NOMO-1 (cell line): ENCODE measurements around the gene ATP2C2.

Experiments used
- DNase-seq, 2 experiments: peaks; one replicate each; lab custom pipeline; 2025; ENCODE audit not compliant: unreplicated experiment in 2 of 2; lab: John Stamatoyannopoulos, UW

The ATP2C2 gene

DNA sequence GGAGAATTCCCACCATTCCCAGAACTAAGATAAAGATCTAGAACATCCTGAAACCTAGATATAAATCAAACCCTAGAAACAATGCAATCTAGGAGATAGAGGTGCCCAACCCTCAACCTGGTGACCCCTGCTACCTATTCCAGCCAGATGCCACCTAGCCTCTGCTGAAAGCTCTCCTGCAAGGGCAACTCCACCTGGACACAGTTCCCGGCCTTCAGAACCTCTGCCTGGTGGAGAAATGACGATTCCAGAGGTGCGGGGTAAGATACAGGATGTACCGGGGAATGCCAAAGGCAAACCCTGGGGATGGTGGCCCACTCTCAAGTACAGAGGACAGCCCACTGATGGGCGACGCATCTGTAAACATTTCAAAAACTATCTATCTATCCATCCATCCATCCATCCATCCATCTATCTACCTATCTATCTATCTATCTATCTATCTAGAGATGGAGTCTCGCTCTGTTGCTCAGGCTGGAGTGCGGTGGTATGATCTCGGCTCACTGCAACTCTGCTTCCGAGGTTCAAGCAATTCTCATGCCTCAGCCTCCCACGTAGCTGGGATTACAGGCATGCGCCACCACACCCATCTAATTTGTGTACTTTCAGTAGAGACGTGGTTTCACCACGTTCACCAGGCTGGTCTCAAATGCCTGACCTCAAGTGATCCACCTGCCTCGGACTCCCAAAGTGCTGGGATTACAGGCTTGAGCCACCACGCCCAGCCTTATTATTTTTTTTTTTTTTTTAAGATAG is 117.1 kb downstream of the ATP2C2 start:
- DNase-seq = no peak

DNA sequence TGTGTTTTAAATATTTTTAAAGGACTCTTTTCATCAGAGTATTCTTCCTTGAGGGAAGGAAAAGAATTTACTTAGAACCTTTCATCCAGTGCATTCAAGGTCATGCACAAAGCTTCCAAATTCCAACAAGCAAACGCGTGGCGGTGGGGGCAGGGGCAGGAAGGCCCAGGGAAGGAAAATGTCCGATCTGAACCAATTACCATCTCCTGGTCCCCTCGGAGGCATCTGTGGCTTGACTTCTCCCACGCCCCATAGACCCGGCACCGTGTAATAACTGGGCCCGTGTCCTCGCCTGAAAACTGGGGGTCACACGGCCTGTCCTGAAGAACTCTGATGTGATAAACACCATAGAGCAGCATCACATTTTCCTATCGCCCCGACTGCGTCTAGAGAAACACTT is 117.8 kb downstream of the ATP2C2 start:
- DNase-seq = no peak

DNA sequence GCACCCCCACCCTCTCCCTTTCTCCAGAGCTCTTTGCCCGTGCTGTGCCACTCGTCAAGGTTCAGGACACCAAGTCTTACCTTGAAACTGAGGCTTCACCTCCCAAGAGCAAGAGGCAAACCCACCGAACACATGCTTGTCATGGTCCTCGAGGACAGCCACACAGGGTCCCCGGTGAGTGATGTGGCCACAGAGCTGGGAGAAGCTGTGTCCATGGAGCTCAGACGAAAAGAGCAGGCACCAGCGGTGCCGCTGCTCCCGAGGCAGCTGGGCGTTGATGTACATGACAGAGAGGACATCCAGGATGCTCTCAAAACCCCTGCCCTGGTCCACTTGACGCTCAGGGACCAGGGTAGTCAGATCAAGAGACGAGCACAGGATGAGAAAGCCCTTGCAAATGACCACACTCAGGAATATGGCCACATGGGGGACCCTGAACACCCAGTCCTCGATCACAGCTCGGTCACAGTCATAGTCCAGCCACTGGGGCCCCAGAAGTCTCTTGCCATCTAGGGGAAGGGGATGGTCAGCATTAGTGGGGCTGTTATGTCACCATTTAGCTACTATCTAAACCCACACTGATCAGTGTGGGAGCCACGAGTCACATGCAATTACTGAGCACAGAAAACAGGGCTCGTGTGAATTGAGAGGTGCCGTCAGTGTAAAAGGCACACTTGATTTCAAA is 118.4 kb downstream of the ATP2C2 start:
- DNase-seq = no peak

DNA sequence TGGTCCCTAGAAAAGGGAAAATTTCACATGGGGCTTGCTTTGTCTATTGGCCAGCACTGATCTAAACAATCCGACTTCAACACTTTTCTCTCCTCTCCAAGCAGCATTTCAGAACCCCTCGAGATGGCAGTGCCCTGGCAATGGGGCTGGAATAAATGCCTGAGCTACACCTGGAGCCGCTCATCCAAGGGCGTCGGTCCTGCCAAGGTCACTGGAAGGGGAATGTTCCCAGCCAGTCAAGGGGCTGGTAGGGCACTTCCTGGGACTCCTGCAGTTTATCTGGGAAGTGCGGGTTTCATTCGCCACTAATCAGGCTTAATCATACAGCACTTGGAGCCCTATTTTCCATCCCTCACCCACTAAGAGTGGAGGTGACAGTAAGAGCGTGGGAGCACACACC is 119.0 kb downstream of the ATP2C2 start:
- no peak for DNase-seq

DNA sequence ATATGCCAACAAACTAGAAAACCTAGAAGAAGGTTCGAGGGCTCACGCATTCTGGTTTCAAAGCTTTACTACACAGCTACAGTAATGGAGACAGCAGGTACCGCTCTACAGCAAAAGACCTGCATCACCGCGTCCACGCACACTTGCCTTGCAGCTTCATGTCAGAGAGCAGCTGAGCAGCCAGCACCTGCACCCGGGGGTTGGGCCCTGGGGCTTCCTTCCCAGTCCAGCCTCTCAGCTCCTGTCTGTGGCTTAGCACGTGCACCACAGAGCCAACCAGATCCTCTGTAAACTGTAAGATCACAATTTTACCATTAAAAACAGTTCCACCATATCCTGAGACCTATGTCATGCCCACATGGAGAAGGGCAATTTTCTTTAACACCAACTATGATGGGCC is 120.8 kb downstream of the ATP2C2 start:
- no peak for DNase-seq

DNA sequence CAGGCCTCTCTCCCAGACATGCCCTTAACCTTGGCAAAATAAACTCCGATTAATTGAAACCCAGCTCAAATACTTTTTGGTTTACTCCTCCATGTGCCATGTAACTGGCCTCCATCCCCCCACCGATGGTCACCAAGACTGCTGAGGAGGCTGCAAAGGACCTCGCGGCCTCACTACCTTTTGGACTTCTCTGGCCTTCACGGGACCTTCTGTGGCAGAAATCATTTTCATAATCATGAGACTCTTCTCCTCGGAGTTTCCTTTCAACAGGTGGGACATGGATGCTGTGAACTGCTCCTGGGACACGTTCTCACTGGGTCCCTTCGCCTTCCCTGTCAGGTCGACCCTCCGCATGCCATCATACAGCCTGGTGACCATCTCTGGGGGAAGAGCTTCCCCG is 127.2 kb downstream of the ATP2C2 start:
- no peak for DNase-seq

DNA sequence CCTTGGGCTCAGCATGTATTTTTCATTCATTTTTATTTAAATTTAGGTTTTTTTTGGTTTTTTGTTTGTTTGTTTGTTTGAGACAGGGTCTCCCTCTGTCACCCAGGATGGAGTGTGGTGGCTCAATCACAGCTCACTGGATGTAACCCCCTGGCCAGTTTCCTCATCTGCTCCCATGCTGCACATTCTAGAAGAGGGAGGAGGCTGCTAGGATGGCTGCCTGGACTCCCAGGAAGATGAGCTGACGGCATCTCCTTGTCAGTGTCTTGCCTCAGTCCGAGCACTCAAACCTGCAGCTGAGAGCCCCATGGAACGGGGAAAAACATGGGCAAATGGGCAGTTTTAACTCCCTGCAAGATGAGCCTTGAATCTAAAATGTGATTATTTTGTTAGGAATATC is 128.7 kb downstream of the ATP2C2 start:
- DNase-seq = no peak

DNA sequence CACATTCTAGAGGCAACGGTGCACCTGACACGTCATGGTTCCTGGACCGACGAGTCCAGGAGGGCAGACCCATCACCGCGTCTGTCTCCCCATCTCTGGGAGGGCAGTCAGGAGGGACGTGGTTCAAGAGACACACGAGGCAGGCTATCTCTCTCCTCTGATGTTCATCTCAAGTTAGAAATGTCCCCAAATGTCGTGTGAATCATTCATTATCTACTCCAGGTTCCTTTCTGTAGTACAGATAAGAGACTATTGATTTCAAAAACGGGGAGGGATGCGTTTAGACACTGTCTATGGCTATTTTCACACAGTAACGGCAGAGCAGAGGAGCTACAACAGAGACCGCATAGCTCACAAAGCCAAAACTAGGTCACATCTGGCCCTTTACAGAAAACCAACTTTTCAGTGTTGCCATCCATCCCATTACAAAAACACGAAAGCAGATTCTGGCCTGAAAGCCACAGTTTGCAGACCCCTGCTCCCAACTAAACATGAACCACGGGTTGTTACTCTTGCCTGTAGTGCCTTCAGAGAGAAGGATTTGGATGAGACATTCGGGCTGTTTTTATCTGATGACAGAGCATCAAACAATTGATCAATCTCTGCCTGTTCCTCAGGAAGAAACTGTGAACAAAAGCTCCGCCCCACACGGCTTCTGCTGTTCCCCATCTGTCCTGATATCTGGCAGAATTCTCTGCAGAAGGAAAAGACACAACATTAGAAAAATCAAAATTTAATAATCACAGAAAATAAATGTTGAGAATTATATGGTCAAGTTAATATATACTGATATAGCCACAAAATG is 129.3 kb downstream of the ATP2C2 start:
- no peak for DNase-seq

DNA sequence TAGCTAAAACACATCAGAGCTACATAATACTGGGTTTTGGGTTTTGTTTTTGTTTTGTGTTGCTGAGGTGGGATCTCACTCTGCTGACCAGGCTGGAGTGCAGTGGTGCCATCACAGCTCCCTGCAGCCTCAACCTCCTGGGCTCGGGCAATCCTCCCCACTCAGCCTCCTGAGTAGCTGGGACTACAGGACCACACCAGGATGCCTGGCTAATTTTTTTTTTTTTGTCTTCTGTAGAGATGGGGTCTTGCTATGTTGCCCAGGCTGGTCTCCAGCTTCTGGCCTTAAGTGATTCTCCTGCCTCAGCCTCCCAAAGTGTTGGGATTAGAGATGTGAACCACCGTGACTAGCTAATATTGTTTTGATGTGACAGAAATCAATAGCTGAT is 129.9 kb downstream of the ATP2C2 start:
- DNase-seq = no peak

DNA sequence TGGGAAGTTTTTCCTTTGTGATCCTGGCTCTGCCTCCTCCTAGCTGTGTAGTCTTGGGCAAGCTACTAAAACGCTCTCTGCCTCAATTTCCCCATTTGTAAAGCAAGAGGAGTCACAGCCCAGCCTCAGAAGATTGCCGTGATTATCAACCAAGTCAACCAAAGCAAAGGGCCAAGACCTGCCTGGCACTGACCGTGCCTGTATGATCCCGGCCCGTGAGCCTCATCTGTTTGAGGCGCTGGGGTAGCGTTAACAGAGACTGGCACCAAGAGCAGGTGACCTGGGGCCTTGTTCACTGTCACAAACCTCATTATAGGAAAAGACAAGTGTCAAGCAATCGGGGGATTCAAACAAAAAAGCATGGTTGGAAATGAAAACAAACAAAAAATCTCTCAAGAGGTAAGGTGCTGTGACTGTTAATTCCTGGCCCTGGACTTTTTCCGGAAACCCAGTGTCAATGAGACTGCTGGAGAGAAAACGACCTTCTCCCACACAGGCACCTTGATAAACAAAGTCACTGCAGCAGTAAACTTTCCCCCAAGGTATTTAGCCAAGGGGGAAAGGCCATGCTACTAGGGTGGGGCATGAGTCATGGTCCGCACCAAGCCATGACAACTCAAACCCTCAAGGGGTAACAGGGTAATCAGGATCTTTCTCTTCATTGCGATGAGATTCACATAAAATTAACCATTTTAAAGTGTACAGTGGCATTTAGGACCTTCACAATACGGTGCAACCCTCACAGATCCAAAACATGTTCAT is 130.7 kb downstream of the ATP2C2 start:
- no peak for DNase-seq

DNA sequence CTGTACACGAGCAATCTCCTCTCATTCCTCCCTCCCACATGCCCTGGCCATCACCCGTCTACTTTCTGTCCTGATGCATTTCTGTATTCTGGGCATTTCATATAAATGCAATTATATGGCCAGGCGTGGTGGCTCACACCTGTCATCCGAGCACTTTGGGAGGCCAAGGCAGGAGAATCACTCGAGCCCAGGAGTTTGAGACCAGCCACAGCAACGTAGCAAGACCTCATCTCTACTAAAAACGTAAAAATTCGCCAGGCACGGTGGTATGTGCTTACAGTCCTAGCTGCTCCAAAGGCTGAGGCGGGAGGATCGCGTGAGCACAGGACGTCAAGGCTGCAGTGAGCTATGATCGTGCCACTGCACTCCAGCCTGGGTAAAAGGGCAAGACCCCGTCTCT is 131.3 kb downstream of the ATP2C2 start:
- no peak for DNase-seq

DNA sequence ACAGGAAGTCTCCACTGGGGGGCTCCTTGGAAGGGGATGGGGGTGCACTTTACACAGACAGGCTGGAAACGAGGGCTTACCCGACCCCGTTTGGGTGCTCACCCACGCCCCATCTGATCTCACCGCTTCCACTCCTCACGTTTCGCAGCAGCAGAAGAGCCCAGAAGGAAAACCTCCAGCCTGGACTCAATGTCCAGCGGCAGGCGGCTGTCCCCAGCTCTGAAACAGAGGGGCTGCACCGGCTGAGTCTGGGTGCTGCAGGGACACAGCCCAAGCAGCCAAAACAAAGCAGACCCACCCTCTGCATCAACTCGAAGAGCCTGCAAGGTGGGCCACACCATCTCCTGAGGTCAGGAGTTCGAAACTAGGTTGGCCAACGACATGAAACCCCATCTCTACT is 132.2 kb downstream of the ATP2C2 start:
- DNase-seq = no peak

DNA sequence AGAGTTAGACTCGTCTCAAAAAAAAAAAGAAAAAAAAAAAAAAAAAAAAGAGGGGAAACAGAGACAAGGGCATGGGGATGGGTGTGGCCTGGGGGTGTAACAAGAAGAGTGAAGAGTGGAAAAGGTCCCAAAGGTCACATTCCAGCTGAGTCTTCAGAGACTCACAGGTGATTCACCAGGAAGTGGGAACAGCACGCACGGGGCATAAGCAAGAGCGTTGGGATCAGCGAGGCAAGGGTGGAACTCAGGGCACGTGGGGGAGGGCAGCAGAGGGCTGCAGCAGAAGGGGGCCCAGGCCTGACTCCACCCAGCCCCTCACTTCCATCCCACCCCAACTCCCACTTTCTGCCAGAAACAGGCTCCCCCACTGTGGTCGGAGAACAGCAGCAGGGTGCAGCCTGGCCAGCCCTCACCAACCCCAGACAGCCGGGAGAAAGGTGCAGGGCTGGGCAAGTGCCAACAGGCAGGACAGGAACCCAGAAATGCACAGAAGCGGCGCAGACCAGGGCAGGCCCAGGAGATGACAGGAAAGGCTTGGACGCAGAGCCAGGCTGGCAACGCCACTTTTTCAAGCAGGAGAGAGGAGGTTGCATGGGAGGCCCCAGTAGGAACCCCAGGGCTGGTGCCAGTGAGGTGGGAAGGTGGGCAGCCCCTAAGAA is 132.9 kb downstream of the ATP2C2 start:
- no peak for DNase-seq

DNA sequence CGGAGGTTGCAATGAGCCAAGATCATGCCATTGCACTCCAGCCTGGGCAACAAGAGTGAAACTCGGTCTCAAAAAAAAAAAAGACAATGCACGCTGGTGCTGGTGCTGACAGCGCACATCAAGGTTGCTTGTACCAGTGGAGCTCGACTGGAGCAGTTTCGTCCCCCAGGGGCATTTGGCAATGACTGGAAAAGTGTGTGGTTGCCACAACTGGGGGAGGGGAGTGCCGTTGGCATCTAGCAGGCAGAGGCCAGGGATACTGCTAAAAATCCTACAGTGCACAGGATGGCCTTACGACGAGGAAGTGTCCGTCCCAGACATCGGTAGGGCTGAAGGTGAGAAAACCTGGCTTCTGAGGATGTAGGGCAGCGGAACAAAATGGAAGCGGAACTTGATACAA is 133.7 kb downstream of the ATP2C2 start:
- DNase-seq = no peak

DNA sequence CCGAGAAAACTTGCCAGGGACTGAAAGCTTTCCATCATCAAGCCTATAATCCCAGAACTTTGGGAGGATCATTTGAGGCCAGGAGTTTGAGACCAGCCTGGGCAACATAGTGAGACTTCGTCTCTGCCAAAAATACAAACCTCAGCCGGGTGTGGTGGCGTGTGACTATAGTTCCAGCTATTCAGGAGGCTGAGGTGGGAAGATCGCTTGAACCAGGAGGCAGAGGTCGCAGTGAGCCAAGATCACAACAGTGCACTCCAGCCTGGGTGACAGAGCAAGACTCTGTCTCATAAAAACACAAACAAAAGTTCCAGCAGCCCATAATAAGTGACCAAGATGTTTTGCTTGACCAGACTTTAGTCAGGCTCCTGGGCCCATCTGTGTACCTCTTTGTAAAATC is 134.2 kb downstream of the ATP2C2 start:
- DNase-seq = no peak

DNA sequence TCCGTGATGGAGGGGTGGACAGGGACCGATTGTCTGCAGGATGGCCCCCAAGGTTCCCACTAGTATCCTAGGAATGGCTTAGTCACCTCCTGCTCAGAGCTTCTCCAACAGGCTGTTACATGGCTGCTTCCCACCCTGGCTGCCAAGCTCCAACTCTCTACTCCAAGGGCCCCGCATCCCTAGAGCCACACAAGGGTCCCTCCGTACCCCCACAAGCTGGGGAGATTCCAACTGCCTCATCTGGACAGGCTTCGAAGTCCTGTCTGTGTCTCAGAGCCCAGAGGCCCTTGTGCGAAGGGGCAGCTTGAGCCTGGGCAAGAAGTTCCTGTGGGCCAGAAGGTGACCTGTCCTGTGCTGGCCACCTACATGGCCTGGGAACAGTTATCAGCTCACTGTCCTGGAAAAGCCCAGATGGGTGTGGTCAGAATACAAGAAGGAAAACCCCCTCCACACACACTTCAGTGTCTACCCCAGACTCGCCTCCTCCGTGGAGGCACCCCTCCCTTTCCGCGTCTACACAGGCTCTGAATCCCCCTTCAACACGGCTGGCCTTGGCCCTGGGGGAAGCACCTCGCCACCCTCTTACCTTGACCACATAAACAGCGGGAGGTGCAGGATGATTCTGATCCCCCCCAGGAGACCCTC is 135.5 kb downstream of the ATP2C2 start:
- no peak for DNase-seq

DNA sequence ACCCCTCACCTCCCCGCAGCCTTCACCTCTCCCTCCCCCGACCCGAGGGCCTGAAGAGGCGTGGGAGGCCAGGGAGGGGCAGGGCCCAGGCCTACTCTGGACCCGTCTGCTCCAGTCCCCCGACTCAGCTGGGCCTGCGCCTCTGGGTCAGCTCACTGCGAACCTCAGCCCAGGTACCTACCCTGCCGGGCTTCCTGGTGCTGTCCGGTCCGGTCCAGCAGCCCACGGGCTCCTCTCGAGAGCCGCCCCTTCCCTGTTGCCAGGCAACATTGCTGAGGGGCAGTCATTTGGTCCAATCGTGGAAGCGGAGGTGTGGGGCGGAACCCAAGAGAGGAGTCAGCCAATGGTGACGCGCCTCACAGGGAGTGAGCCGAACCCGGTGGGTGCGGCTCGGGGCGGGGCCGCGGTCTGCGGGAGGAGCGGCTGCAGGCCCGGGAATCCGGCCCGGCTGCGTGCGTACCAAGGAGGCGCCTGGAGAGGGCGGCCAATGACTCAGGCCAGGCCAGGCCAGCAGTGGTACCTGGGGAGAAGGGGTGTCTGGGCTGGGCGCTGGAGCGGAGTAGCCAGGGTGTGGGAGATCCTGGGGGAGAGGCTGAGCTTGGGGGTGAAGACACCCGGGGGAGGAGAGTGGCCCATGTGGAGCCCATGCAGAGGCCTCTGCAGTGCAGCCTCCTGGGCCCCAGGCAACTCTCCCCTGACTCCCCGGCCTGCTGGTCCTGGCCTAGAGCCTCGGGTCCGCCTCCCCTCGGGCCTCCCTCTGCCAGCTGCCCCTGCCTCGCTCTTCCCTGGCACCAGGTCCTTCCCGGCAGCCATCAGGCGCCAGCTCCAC is 136.3 kb downstream of the ATP2C2 start, which contains the start of gene MEAK7:
Gene MEAK7 (minus strand): TSS at position 240 of the 829 bp plus-strand sequence. CDS start 6,573 bp downstream, outside the sequence.
- DNase-seq = peak; percentile 96 to 97

DNA sequence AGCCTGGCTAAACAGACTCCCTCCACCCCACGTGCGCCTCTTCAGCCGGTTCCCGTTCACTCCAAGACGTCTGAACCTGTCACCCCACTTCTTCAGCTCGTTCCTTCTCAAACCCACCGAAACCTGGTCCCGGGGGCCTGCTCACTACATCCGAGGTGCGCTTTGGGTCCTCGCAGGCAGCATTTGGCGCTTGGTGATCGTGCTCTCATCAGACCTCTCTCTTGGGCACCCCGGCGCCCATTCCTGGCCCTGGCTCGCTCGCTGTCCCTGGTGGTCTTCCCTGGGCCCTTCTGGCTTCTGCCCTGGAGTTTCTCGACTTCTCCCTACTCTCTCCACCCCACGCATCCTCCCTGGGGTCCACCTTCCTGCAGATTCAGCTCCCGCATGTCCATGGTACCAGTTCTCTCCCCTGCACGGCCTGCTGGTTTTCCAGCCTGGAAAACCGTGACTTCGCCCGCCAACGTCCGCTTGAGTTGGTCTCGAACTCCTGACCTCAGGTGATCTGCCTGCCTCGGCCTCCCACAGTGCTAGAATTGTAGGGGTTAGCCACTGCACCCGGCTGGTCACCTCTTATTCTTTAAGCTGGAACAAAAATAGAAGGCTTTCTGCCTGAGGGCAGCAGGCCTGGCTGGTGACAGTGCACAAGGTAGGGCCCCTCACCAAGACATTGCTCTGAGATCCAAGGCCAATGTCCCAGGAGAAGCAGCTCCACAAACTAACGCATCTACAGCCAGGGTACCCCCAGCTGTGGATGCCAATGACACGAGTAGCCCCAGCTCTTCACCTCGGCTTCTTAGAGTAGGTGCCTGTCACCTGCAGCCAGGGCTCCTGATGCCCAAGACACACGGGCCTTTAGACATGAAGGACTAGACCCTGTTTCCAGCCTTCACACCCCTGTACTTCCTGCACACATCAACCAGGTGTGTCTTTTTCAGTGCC is 137.2 kb downstream of the ATP2C2 start:
- no peak for DNase-seq
